A549 (cell line): ENCODE data around the gene MYOD1.

Experiments used
- BHLHE40 ChIP-seq: IDR thresholded peaks from 2 replicates; pipeline ENCODE4 v1.6.1; 2012; ENCODE audit warnings: low read depth, low read length, inconsistent platforms
- CTCF ChIP-seq: fragments of >200 bp; sonication (Bioruptor Twin); formaldehyde crosslinking; IDR thresholded peaks from 3 replicates; pipeline ENCODE4 v1.5.1; 2016
- JUNB ChIP-seq: fragments of >200 bp; sonication (Bioruptor Twin); formaldehyde crosslinking; IDR thresholded peaks from 2 replicates; pipeline ENCODE4 v1.6.1; 2016
- MYC ChIP-seq: IDR thresholded peaks from 2 replicates; pipeline ENCODE4 v1.6.1; 2012; ENCODE audit warnings: mild to moderate bottlenecking, inconsistent platforms, low read length, improper control_type of control experiment, borderline replicate concordance
- RCOR1 ChIP-seq: fragments of 150-350 bp; IDR thresholded peaks from 2 replicates; pipeline ENCODE4 v1.6.1; 2014; ENCODE audit warnings: antibody characterized with exemption, low read length, low read depth
- TF ChIP-seq, protein P1 (sequence below): fragments of 450-650 bp; IDR thresholded peaks from 2 replicates; pipeline ENCODE4 v1.6.1; 2014; ENCODE audit warnings: antibody characterized with exemption

DNA sequence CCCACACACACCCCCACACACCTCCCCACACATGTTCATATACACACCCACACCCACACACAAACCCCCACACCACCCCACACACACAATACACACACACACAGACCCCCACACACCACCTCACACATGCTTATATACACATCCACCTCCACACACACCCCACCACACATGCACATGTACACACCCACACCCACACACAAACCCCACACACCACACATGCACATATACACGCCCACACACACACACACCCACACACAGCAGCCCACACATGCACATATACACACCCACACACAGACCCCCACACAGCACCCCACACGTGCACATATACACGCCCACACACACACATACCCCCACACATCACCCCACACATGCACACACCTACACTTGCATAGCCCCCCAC lies 44.3 kb downstream of the MYOD1 start:
- TF ChIP-seq CTCF, result no peak
- TF ChIP-seq BHLHE40, result no peak
- TF ChIP-seq JUNB, result no peak
- TF ChIP-seq MYC, result no peak
- no peak for TF ChIP-seq RCOR1
- TF ChIP-seq, protein P1, sequence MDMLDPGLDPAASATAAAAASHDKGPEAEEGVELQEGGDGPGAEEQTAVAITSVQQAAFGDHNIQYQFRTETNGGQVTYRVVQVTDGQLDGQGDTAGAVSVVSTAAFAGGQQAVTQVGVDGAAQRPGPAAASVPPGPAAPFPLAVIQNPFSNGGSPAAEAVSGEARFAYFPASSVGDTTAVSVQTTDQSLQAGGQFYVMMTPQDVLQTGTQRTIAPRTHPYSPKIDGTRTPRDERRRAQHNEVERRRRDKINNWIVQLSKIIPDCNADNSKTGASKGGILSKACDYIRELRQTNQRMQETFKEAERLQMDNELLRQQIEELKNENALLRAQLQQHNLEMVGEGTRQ, result no peak
